RWPE1 (cell line): ENCODE results near the gene KCTD16.
A peak's percentile ranks its signal among the peaks of the same experiment; 100 is the strongest.

Experiments used
- CTCF ChIA-PET: fragments of 350-600 bp; sonication (Branson Sonifier 250); formaldehyde crosslinking; extraction: SDS; loops from one replicate; lab custom pipeline; 2021; lab: Yijun Ruan, JAX
- POLR2A ChIA-PET: fragments of 400-600 bp; formaldehyde crosslinking; extraction: SDS; loops from one replicate; lab custom pipeline; 2020; ENCODE audit warnings: antibody characterized with exemption; ENCODE audit not compliant: low non-redundant PET; lab: Yijun Ruan, JAX
- DNase-seq: peaks from one replicate; pipeline ENCODE4 v3.0.0; 2012; ENCODE audit warnings: low spot score
- H3K27ac ChIP-seq: fragments of 450-650 bp; 2 replicates; pipeline ENCODE4 v1.5.1; 2017
- CTCF ChIP-seq: fragments of 450-650 bp; conservative IDR thresholded peaks from 2 replicates; pipeline ENCODE4 v1.5.1; 2017; ENCODE audit warnings: low read depth, mild to moderate bottlenecking

The KCTD16 gene

GRCh38 chr5:144332265-144332664 lies 161.6 kb downstream of the KCTD16 start:
- POLR2A ChIA-PET = no interaction called here
- TF ChIP-seq CTCF = no peak
- no peak overlapping the region for H3K27ac ChIP-seq
- DNase-seq = no peak
- CTCF ChIA-PET = no interaction called here

GRCh38 chr5:144333336-144333920 lies 162.8 kb downstream of the KCTD16 start:
- peak; percentile 67 for DNase-seq
- no peak overlapping the region for H3K27ac ChIP-seq
- TF ChIP-seq CTCF = no peak
- ChIA-PET CTCF (interaction anchor here (0.7 kb wide), 1 partner anchor 74 kb away, joined by 3 read pairs; no protein-coding TSS in a partner anchor), POLR2A (no interaction called here)

- POLR2A ChIA-PET = no interaction called here
- CTCF ChIA-PET = interaction anchor here (0.6 kb wide), 1 partner anchor 117 kb away, joined by 3 read pairs; no protein-coding TSS in a partner anchor
- no peak for DNase-seq
- TF ChIP-seq CTCF = no peak
- H3K27ac ChIP-seq = no peak overlapping the region
Measured at GRCh38 chr5:144335561-144335960, 164.9 kb downstream of the KCTD16 start.

GRCh38 chr5:144336191-144336961 lies 165.7 kb downstream of the KCTD16 start:
- DNase-seq = no peak
- ChIA-PET CTCF (no interaction called here), POLR2A (no interaction called here)
- H3K27ac ChIP-seq = no peak overlapping the region
- no peak for TF ChIP-seq CTCF

- H3K27ac ChIP-seq = no peak overlapping the region
- CTCF ChIA-PET = interaction anchor here (0.8 kb wide), 1 partner anchor 43 kb away, joined by 4 read pairs; no protein-coding TSS in a partner anchor
- POLR2A ChIA-PET = no interaction called here
- no peak for TF ChIP-seq CTCF
- DNase-seq = no peak
Measured at GRCh38 chr5:144352330-144352729, 181.7 kb downstream of the KCTD16 start.

- no peak overlapping the region for H3K27ac ChIP-seq
- POLR2A ChIA-PET = no interaction called here
- CTCF ChIA-PET = interaction anchor here (0.6 to 0.8 kb wide), 2 partner anchors 44 to 147 kb away, joined by 4 read pairs; no protein-coding TSS in a partner anchor
- DNase-seq = no peak
- no peak for TF ChIP-seq CTCF
Measured at GRCh38 chr5:144352732-144353317, 182.2 kb downstream of the KCTD16 start.
